ENCODE data around the gene GRAP2. TPM values are rescaled to one million over a fixed set of nuclear protein-coding genes. Genes with fewer than 3 reads are reported as not detected.

Gene GRAP2
- total and polyA plus RNA-seq, 11 donors, result 0.24 to 5.0 (median 0.85) TPM; not detected in 1

- no peaks in the 10 kb centered on the region for H3K36me3 ChIP-seq
- peaks cover 0 to 45% (median 0%) of the 10 kb centered on the region in 9 donors for H3K27me3 ChIP-seq
- TF ChIP-seq POLR2A (IDR thresholded peaks at IDR 0.05), result no peak
- no peak for TF ChIP-seq CTCF (IDR thresholded peaks at IDR 0.05)
- 63 to 76% (median 67%) methylated on average over 3 to 5 of the region's 5 CpGs for WGBS, 4 donors
- ATAC-seq, result peak in 1 of 4 donors; percentile 25
- no peak overlapping the region for H3K4me3 ChIP-seq
- peaks cover 0 to 11% (median under 1%) of the 10 kb centered on the region in 12 donors for H3K4me1 ChIP-seq
- intact Hi-C loops (cut with DNase I), result no loop called here
- no peak overlapping the region for H3K27ac ChIP-seq
- no peak for DNase-seq
- no peaks in the 10 kb centered on the region for H3K9me3 ChIP-seq
Measured at GRCh38 chr22:39973656-39974055, 72.8 kb downstream of the GRAP2 start.

GRCh38 chr22:39974065-39974464 lies 73.2 kb downstream of the GRAP2 start:
- no peak for ATAC-seq
- Histone ChIP-seq H3K4me1 (peaks cover 0 to 7% (median 0%) of the 10 kb centered on the region in 12 donors), H3K4me3 (no peak overlapping the region), H3K9me3 (no peaks in the 10 kb centered on the region), H3K27me3 (peaks cover 0 to 45% (median 0%) of the 10 kb centered on the region in 9 donors), H3K27ac (no peak overlapping the region), H3K36me3 (no peaks in the 10 kb centered on the region)
- no peak for DNase-seq
- no peak for TF ChIP-seq CTCF (IDR thresholded peaks at IDR 0.05)
- no peak for TF ChIP-seq POLR2A (IDR thresholded peaks at IDR 0.05)
- 55 to 74% (median 63%) methylated on average over 5 of the region's 5 CpGs for WGBS, 4 donors
- intact Hi-C loops (cut with DNase I), result no loop called here

- no peak overlapping the region for H3K27ac ChIP-seq
- TF ChIP-seq POLR2A (IDR thresholded peaks at IDR 0.05), result no peak
- no peak for TF ChIP-seq CTCF (IDR thresholded peaks at IDR 0.05)
- H3K36me3 ChIP-seq, result no peaks in the 10 kb centered on the region
- WGBS, 4 donors, result 77 to 85% (median 80%) methylated on average over 6 of the region's 6 CpGs
- no peak for ATAC-seq
- peaks cover 0 to under 1% (median 0%) of the 10 kb centered on the region in 12 donors for H3K4me1 ChIP-seq
- H3K27me3 ChIP-seq, result peaks cover 0 to 26% (median 0%) of the 10 kb centered on the region in 9 donors
- intact Hi-C loops (cut with DNase I), result no loop called here
- no peak overlapping the region for H3K4me3 ChIP-seq
- no peak for DNase-seq
- H3K9me3 ChIP-seq, result no peaks in the 10 kb centered on the region
Measured at GRCh38 chr22:39979048-39979447, 78.2 kb downstream of the GRAP2 start.

- Histone ChIP-seq H3K9me3 (no peaks in the 10 kb centered on the region), H3K36me3 (no peaks in the 10 kb centered on the region), H3K4me3 (no peak overlapping the region), H3K4me1 (no peaks in the 10 kb centered on the region), H3K27me3 (peaks cover 0 to 29% (median 0%) of the 10 kb centered on the region in 9 donors), H3K27ac (no peak overlapping the region)
- WGBS, 4 donors, result 81 to 84% (median 83%) methylated on average over 5 of the region's 5 CpGs
- no peak for DNase-seq
- no peak for TF ChIP-seq POLR2A (IDR thresholded peaks at IDR 0.05)
- TF ChIP-seq CTCF (IDR thresholded peaks at IDR 0.05), result no peak
- no peak for ATAC-seq
- intact Hi-C loops (cut with DNase I), result no loop called here
Measured at GRCh38 chr22:39979458-39979857, 78.6 kb downstream of the GRAP2 start.
